Spleen (tissue), 7 donors: ENCODE measurements around the gene ING4.

ENCODE experiments used
- POLR2A ChIP-seq, 3 donors: fragments of 450-650 bp; IDR thresholded peaks; one replicate each; pipeline ENCODE4 v1.5.1; 2017; ENCODE audit warnings: antibody characterized with exemption in 3 of 3, mild to moderate bottlenecking in 1 of 3
- POLR2AphosphoS5 ChIP-seq, 3 donors: sonication (generic); formaldehyde crosslinking; IDR thresholded peaks; one replicate each; pipeline ENCODE4 v1.5.1; 2017; ENCODE audit warnings: antibody characterized with exemption in 3 of 3
- TF ChIP-seq, protein P1 (sequence below), 11 experiments: fragments of 200-600 bp in 7 of 11; fragments of 450-650 bp in 4 of 11; sonication (generic) in 4 of 11; IDR thresholded peaks in 8 of 11; conservative IDR thresholded peaks in 3 of 11; 1 replicate in 7 of 11; 2 replicates in 4 of 11; pipeline versions ENCODE4 v1.4.0 to v1.8.0; 2016 to 2021; ENCODE audit warnings: antibody characterized with exemption in 11 of 11, inconsistent platforms in 4 of 11, mild to moderate bottlenecking in 1 of 11
- donor health status: DM: no; HTN: no; CAD: no; lungs with moderate emphysema.
- donor health status: DM: no; HTN: no; CAD: no.
- donor health status: DM: no; HTN: no; CAD: no.

DNA sequence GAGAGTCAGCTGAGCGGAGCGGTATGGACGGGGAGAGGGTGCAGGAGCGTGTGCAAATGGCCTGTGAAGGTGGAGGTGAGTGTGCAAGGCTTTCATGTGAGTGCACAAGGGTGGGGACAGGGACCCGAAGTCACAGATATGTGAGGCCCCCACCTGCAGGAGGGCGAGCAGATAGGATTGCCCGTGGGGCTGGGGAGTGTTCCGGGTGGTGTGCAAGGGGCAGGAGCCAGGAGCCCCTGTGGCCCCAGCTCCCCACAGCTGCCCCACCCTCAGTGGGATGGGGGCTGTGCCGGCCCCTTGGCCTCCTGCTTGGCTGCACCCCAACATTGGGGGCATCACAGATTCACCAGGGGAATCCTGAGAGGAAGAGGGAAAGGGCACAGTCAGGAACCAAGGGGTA is 31.8 kb upstream of the ING4 start:
- TF ChIP-seq, protein P1, sequence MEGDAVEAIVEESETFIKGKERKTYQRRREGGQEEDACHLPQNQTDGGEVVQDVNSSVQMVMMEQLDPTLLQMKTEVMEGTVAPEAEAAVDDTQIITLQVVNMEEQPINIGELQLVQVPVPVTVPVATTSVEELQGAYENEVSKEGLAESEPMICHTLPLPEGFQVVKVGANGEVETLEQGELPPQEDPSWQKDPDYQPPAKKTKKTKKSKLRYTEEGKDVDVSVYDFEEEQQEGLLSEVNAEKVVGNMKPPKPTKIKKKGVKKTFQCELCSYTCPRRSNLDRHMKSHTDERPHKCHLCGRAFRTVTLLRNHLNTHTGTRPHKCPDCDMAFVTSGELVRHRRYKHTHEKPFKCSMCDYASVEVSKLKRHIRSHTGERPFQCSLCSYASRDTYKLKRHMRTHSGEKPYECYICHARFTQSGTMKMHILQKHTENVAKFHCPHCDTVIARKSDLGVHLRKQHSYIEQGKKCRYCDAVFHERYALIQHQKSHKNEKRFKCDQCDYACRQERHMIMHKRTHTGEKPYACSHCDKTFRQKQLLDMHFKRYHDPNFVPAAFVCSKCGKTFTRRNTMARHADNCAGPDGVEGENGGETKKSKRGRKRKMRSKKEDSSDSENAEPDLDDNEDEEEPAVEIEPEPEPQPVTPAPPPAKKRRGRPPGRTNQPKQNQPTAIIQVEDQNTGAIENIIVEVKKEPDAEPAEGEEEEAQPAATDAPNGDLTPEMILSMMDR (IDR thresholded peaks at IDR 0.05 in 8 of 11, conservative IDR thresholded peaks at IDR 0.05 in 3 of 11) = no peak
- TF ChIP-seq POLR2A (IDR thresholded peaks at IDR 0.05) = no peak
- no peak for TF ChIP-seq POLR2AphosphoS5 (IDR thresholded peaks at IDR 0.05)
